Spinal cord (tissue), 10 donors: ENCODE measurements around the gene SLC26A5. TPM values are rescaled to one million over a fixed set of nuclear protein-coding genes. Genes with fewer than 3 reads are reported as not detected.

Experiments used
- DNase-seq, 6 donors: peaks; one replicate each; pipeline versions ENCODE4 v3.0.0 to v3.0.0-alpha.2; 2013 to 2015; ENCODE audit warnings: low spot score in 6 of 6, low read depth in 4 of 6
- H3K27ac ChIP-seq: one replicate; pipeline ENCODE4 v1.5.1; 2013; ENCODE audit warnings: low read depth, low read length, control low read depth
- H3K27me3 ChIP-seq: one replicate; pipeline ENCODE4 v1.6.1; 2013; ENCODE audit warnings: low read length; ENCODE audit not compliant: control insufficient read depth, insufficient read depth
- H3K36me3 ChIP-seq: one replicate; pipeline ENCODE4 v1.6.1; 2013; ENCODE audit warnings: low read length; ENCODE audit not compliant: control insufficient read depth, insufficient read depth
- H3K4me1 ChIP-seq: one replicate; pipeline ENCODE4 v1.6.1; 2013; ENCODE audit warnings: low read length; ENCODE audit not compliant: control insufficient read depth, insufficient read depth
- H3K4me3 ChIP-seq: one replicate; pipeline ENCODE4 v1.5.1; 2013; ENCODE audit warnings: low read depth, low read length, control low read depth
- H3K9me3 ChIP-seq: one replicate; pipeline ENCODE4 v1.6.1; 2013; ENCODE audit warnings: low read length; ENCODE audit not compliant: control insufficient read depth, insufficient read depth
- WGBS: methylation state at CpG from one replicate; pipeline ENCODE4 v1.1.5; 2013; ENCODE audit warnings: missing lambda C conversion rate; ENCODE audit not compliant: insufficient coverage; 5-methylcytosine and 5-hydroxymethylcytosine counted together
- polyA plus RNA-seq, 2 donors: library from polyadenylated mRNA; unstranded; fragments of 120-200 nt; gene quantifications; one replicate each; pipeline ENCODE4 v1.2.1, GENCODE V29; 2013; ENCODE audit not compliant: insufficient read length in 2 of 2
- total RNA-seq, 2 donors: library from RNA; depleted of rRNA in 1 of 2; stranded (reverse); fragments of 120-200 nt in 1 of 2; fragments of >200 nt in 1 of 2; gene quantifications; one replicate each; pipeline versions ENCODE4 v1.2.3 to v1.2.4, GENCODE V29; 2013 to 2014
- donor health status: healthy.

The SLC26A5 gene
- total and polyA plus RNA-seq, 4 donors = 0.30 to 0.99 (median 0.60) TPM

- Histone ChIP-seq H3K36me3 (no peaks in the 10 kb centered on the region), H3K4me1 (no peaks in the 10 kb centered on the region), H3K27me3 (no peaks in the 10 kb centered on the region), H3K9me3 (no peaks in the 10 kb centered on the region), H3K4me3 (no peak overlapping the region), H3K27ac (no peak overlapping the region)
- 92% methylated on average over 2 of the region's 4 CpGs for WGBS
- no peak for DNase-seq
Measured at GRCh38 chr7:103388469-103389140, 57.4 kb downstream of the SLC26A5 start.

- no CpG with 5 or more reads among the region's 1 CpG for WGBS
- DNase-seq = no peak
- no peak overlapping the region for H3K27ac ChIP-seq
- H3K27me3 ChIP-seq = no peaks in the 10 kb centered on the region
- no peaks in the 10 kb centered on the region for H3K9me3 ChIP-seq
- H3K4me1 ChIP-seq = no peaks in the 10 kb centered on the region
- no peaks in the 10 kb centered on the region for H3K36me3 ChIP-seq
- no peak overlapping the region for H3K4me3 ChIP-seq
Measured at GRCh38 chr7:103387242-103387641, 58.8 kb downstream of the SLC26A5 start.

- DNase-seq = no peak
- no peak overlapping the region for H3K27ac ChIP-seq
- no peaks in the 10 kb centered on the region for H3K9me3 ChIP-seq
- H3K4me1 ChIP-seq = no peaks in the 10 kb centered on the region
- WGBS = no CpG with 5 or more reads among the region's 5 CpGs
- no peak overlapping the region for H3K4me3 ChIP-seq
- no peaks in the 10 kb centered on the region for H3K27me3 ChIP-seq
- H3K36me3 ChIP-seq = no peaks in the 10 kb centered on the region
Measured at GRCh38 chr7:103382032-103382402, 64.0 kb downstream of the SLC26A5 start.

GRCh38 chr7:103381280-103382031 is 64.6 kb downstream of the SLC26A5 start:
- whole genome bisulfite sequencing = 100% methylated on average over 3 of the region's 4 CpGs
- DNase-seq = no peak
- H3K9me3 ChIP-seq = no peaks in the 10 kb centered on the region
- H3K27me3 ChIP-seq = no peaks in the 10 kb centered on the region
- no peaks in the 10 kb centered on the region for H3K4me1 ChIP-seq
- H3K36me3 ChIP-seq = no peaks in the 10 kb centered on the region
- H3K4me3 ChIP-seq = no peak overlapping the region
- no peak overlapping the region for H3K27ac ChIP-seq

GRCh38 chr7:103380395-103381191 is 65.4 kb downstream of the SLC26A5 start:
- 83% methylated on average over 3 of the region's 5 CpGs for WGBS
- H3K27ac ChIP-seq = no peak overlapping the region
- H3K36me3 ChIP-seq = no peaks in the 10 kb centered on the region
- H3K9me3 ChIP-seq = no peaks in the 10 kb centered on the region
- H3K4me3 ChIP-seq = no peak overlapping the region
- H3K27me3 ChIP-seq = no peaks in the 10 kb centered on the region
- no peaks in the 10 kb centered on the region for H3K4me1 ChIP-seq
- DNase-seq = no peak

- Histone ChIP-seq H3K27me3 (no peaks in the 10 kb centered on the region), H3K4me1 (no peaks in the 10 kb centered on the region), H3K36me3 (no peaks in the 10 kb centered on the region), H3K27ac (no peak overlapping the region), H3K4me3 (no peak overlapping the region), H3K9me3 (no peaks in the 10 kb centered on the region)
- WGBS = no CpG with 5 or more reads among the region's 3 CpGs
- DNase-seq = no peak
Measured at GRCh38 chr7:103379270-103379975, 66.6 kb downstream of the SLC26A5 start.

- Histone ChIP-seq H3K27ac (no peak overlapping the region), H3K4me3 (no peak overlapping the region), H3K4me1 (no peaks in the 10 kb centered on the region), H3K27me3 (no peaks in the 10 kb centered on the region), H3K36me3 (no peaks in the 10 kb centered on the region), H3K9me3 (no peaks in the 10 kb centered on the region)
- DNase-seq = no peak
- 40% methylated on average over 1 of the region's 6 CpGs for WGBS
Measured at GRCh38 chr7:103373866-103374643, 72.0 kb downstream of the SLC26A5 start.

- Histone ChIP-seq H3K27ac (no peak overlapping the region), H3K4me1 (no peaks in the 10 kb centered on the region), H3K9me3 (no peaks in the 10 kb centered on the region), H3K4me3 (no peak overlapping the region), H3K36me3 (peaks cover 15% of the 10 kb centered on the region), H3K27me3 (no peaks in the 10 kb centered on the region)
- 80% methylated on average over 1 of the region's 5 CpGs for WGBS
- no peak for DNase-seq
Measured at GRCh38 chr7:103369432-103369831, 76.6 kb downstream of the SLC26A5 start.

- Histone ChIP-seq H3K27ac (no peak overlapping the region), H3K9me3 (no peaks in the 10 kb centered on the region), H3K4me1 (peaks cover 8% of the 10 kb centered on the region), H3K36me3 (peaks cover 11% of the 10 kb centered on the region), H3K4me3 (no peak overlapping the region), H3K27me3 (no peaks in the 10 kb centered on the region)
- WGBS = no CpG with 5 or more reads among the region's 1 CpG
- DNase-seq = no peak
Measured at GRCh38 chr7:103349805-103350204, 96.2 kb downstream of the SLC26A5 start.
